IPS-18c (cell line): ENCODE measurements around the gene ABCA13.

Source experiments
- H3K4me3 ChIP-seq: 2 replicates; pipeline ENCODE4 v1.7.0; 2013; ENCODE audit warnings: low read depth, mild to moderate bottlenecking, low read length, moderate library complexity; ENCODE audit not compliant: insufficient read depth
- H3K9me3 ChIP-seq: one replicate; pipeline ENCODE4 v1.6.1; 2013; ENCODE audit warnings: mild to moderate bottlenecking, low read length, moderate library complexity; ENCODE audit not compliant: control insufficient read depth, insufficient read depth

ABCA13 gene

DNA sequence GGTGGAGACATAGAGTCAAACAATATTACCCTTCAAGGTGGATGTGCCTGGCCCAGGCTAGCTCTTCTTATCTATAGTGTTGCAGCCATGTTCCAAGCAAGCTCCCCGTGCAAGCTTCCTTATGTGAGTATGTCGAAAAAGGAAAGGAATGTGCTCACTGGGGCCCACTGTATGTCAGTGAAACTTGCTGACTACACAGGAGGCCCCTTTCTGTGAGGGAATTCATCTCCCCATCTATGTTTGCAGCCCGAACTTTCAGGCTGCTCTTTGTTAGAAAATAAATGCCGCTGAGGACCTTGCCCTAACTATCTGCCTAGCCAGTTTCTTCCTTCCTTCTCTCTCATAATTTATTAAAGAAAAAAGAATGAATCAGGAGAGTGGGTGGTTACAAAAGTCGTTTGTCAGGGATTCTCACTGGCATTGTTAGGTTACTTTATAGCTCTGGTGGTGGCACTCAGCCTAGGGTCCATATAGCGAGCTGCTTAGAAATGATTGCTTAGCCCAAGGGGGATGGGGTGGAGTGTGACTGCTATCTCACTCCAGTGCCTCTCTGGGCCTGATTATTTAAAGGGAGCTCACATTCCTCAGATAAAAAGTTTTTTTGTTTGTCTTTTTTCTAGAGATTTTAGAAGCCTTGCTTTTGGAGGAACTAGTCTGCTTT is 302.1 kb downstream of the ABCA13 start:
- Histone ChIP-seq H3K4me3 (no peak overlapping the region), H3K9me3 (peaks cover 2% of the 10 kb centered on the region)

GRCh38 chr7:48481235-48481634 is 310.0 kb downstream of the ABCA13 start:
- H3K4me3 ChIP-seq, result no peak overlapping the region
- H3K9me3 ChIP-seq, result no peaks in the 10 kb centered on the region

DNA sequence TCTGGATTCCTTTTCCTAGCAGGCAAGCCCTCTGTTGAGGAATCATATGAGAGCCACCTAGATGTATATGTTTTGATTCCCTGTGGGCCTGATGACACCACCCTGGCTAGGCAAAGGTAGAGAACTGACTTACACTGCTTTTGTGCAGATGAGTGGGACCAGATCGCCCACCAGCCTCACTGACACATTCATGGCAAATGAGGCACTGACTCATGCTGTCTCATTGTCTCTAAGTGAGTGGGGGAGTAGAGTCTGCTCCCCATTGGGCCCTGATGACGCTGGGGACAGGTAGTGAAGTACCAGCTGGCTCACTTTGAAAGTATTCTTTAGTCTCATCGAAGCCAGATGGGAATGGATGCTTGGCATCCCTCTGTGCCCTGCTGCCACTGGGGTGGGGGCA is 326.3 kb downstream of the ABCA13 start:
- Histone ChIP-seq H3K9me3 (peaks cover 3% of the 10 kb centered on the region), H3K4me3 (no peak overlapping the region)

DNA sequence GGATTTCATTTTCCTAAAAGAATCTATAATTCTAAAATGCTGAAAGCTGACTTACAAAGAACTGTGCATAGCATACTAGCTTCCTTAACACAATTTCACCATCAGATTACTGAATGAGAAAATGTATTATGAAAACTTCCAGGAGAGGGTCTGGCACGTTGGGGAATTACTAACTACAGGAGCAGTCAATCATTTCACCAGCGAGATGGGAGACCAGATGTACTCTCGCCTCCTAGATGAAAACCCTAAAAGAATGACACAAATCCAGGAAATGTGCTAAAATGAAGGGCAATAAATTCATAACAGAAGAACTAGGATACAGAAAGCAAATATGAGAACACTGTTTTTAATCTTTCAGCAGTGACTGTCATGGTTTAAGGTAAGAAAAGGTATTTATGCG is 330.8 kb downstream of the ABCA13 start:
- H3K4me3 ChIP-seq, result no peak overlapping the region
- H3K9me3 ChIP-seq, result peaks cover 3% of the 10 kb centered on the region

DNA sequence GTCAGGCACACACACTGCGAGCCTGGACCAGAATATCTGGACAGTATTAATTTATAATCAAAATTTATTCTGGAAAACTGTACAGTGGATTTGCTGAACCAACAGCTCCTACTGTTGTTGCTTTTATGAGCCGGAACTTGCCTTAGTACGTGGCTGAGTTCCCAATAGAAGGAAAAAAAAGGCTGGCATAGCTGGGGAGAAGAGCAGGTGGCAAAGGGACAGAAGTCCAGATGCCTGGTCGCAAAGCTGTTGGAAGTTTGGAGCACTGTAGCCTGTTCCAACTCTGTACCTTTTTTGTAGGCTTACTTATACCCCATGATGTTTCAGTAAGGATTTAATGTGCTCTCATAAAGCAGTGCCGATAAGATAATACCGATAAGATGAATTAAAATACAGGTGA is 333.8 kb downstream of the ABCA13 start:
- H3K9me3 ChIP-seq, result no peaks in the 10 kb centered on the region
- H3K4me3 ChIP-seq, result no peak overlapping the region

- H3K9me3 ChIP-seq, result no peaks in the 10 kb centered on the region
- H3K4me3 ChIP-seq, result no peak overlapping the region
These were observed 334.2 kb downstream of the ABCA13 start for GRCh38 chr7:48505466-48505865.

- no peaks in the 10 kb centered on the region for H3K9me3 ChIP-seq
- no peak overlapping the region for H3K4me3 ChIP-seq
These were observed 335.3 kb downstream of the ABCA13 start for GRCh38 chr7:48506569-48506968.

DNA sequence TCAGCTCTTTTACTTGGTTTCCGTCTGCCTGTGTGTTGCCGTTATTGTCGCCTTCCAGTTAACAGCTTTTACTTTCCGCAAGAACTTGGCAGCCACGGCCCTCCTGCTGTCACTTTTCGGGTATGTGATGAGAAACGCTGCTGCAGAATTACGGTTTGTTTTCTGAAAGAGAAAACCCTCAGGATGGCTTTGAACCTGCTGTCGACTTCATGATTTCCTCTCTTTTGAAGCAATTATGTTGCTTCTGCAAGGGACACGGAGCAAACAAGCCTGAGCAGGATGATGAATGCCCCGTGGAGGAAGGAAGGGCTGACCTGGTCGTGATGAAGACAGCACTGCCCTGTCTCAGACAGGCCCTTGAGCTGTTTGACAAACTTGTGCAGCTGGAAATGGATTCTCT is 339.8 kb downstream of the ABCA13 start:
- Histone ChIP-seq H3K9me3 (no peaks in the 10 kb centered on the region), H3K4me3 (no peak overlapping the region)

GRCh38 chr7:48512892-48513291 is 341.6 kb downstream of the ABCA13 start:
- Histone ChIP-seq H3K4me3 (no peak overlapping the region), H3K9me3 (no peaks in the 10 kb centered on the region)

DNA sequence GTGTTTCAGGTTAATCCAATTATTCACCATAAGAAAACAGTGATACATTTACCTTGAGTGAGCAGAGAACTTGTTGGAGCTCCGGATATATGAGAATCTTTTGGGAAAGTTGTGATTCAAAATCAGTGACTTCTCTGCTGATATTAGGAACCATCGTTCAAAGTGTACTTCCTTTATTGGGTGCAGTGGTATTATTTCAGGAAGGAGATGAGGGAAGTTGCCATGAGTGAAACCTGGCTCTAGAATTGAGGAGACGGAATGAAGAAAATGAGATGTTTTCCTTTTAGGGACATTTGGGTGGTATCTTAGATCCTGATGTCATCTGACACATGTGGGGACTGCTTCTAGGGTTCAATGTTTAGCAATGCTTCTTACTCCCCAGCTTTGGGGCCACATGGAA is 343.9 kb downstream of the ABCA13 start:
- no peaks in the 10 kb centered on the region for H3K9me3 ChIP-seq
- no peak overlapping the region for H3K4me3 ChIP-seq

DNA sequence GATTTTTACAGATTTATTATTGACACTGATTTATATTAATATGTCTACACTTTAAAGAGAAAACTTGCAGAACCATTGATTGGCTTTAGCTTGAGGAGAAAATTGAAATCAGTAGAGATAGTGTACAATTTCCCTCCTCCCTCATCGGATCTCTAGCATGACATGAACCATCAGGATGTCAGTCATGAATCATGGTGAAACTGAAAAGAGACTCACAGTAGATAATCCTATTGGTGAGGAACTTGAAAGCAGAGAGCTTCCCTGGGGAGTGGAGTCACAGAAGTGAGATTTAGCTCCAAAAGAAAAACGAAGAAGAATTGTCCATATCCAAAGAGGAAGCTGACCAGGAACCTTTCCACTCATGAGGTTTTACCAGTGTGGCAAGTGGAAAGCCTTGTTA is 346.8 kb downstream of the ABCA13 start:
- Histone ChIP-seq H3K4me3 (no peak overlapping the region), H3K9me3 (no peaks in the 10 kb centered on the region)

DNA sequence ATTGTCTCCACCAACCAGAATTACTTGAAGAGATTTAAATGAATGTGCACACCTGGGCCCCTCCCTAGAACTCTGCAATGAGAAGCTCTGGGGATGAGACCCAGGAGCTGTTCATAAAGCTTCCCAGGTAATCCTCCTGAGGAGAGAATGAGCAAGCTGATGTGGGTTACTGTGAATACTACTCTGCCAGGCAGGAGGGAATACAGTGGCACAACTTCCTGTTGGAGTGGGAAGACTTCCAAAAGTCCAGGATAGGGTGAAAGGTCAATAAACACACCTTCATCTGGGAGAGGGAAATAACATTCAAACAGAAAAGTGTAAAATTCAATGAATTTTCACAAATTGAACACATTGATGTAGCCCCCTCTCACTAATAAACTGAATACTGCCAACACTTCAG is 351.4 kb downstream of the ABCA13 start:
- H3K4me3 ChIP-seq, result no peak overlapping the region

DNA sequence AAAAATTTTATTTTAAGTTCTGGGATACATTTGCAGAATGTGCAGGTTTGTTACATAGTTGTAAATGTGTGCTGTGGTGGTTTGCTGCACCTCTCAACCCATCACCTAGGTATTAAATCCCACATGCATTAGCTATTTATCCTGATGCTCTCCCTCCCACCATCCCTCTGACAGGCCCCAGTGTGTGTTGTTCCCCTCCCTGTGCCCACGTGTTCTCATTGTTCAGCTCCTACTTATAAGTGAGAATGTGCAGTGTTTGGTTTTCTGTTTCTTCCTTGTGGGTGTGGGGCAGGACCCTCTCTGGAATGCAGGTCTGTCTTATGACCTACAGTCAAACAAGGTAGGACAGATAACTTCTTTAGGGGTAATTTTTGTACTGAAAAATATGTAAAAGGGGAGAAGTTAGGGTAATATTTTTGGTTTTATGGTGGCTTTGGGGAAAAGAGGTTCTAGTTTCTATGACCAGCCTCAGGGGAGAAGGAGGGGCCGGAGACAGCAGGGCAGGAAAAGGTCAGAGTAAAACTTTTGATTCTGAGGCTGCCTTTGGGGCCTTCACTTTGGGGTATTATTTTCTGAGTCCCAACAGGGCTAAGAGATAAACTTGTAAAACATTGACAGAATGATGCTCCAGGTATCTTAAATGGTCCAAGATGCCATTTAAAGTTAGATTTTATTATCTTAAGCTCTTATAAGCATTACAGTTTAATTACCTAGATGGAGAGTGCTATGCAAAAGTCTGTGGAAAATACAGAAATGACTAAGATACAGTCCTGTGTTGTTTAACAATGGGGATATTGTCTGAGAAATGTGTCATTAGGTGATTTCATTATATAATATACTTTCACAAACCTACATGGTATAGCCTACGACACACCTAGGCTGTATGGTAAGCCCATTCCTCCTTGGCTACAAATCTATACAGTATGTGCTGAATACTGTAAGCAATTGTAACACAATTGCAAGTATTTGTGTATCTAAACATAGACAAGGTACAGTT is 354.8 kb downstream of the ABCA13 start:
- Histone ChIP-seq H3K4me3 (no peak overlapping the region), H3K9me3 (no peaks in the 10 kb centered on the region)

More for the DNA sequence above, 351.4 kb downstream of the ABCA13 start:
- H3K9me3 ChIP-seq, result no peaks in the 10 kb centered on the region

DNA sequence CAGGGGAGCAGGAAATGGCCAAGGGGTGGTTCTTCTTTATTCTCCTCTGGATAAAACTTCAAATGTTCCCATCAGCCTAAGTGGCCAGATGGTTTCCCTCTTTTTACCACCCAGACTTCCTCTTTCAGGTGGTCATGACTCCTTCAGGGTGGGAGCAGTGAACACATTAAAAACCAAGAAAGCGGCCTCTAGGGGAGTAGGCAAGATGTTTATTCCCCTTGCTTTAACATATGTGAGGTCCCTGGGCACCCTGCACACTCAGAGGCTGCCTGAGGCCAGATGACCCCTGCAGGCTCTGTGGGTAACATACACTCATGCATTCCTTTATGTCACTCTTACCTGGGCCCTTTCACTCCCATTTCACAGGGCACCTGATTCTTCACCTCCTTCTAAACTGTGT is 357.4 kb downstream of the ABCA13 start:
- no peak overlapping the region for H3K4me3 ChIP-seq
- no peaks in the 10 kb centered on the region for H3K9me3 ChIP-seq

DNA sequence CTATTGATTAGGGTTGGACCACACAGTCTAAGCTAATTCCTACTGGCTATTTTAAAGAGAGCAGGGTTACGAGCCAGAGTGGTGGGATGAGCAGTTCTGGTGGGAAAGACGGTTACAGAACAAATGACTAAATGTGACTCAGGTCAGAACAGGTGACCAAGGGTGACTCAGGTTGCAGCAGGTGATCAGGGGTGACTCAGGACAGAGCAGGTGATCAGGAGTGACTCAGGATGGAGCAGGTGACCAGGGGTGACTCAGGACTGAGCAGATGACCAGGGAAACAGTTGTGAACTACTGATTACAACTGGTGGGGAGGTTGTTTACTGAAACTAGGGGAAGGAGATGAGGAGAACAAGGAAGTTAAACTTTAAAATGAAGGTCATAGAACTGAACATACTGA is 366.3 kb downstream of the ABCA13 start:
- Histone ChIP-seq H3K4me3 (no peak overlapping the region), H3K9me3 (peaks cover 9% of the 10 kb centered on the region)

DNA sequence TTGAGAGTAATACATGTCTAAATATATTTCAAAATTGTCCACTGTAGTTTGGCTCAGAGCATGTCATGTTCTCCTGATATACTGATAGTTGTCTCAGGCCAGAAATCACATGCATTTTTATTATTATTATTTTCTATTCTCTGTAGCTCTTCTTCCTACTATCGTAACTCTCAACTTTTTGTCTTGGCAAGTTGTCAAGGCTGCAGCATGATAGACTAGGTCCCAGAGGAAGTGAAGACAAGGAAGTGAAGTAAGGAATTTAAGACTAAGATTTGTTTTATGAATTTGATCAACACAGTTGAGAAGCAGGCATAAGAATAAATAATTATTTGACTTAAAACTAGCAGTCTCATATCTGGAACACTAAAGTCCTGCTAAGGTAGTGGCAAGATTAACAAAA is 369.5 kb downstream of the ABCA13 start:
- no peak overlapping the region for H3K4me3 ChIP-seq
- H3K9me3 ChIP-seq, result peaks cover 2% of the 10 kb centered on the region

- no peak overlapping the region for H3K4me3 ChIP-seq
- no peaks in the 10 kb centered on the region for H3K9me3 ChIP-seq
These were observed 377.4 kb downstream of the ABCA13 start for GRCh38 chr7:48548667-48549066.

GRCh38 chr7:48551652-48552051 is 380.4 kb downstream of the ABCA13 start:
- no peaks in the 10 kb centered on the region for H3K9me3 ChIP-seq
- H3K4me3 ChIP-seq, result no peak overlapping the region
